Tibial nerve (tissue), 4 donors: ENCODE results near the gene DRAXIN. TPM values are rescaled to one million over a fixed set of nuclear protein-coding genes. Genes with fewer than 3 reads are reported as not detected.

Source experiments
- DNase-seq, 2 donors: peaks; one replicate each; pipeline ENCODE4 v3.0.0-alpha.2; 2019; ENCODE audit warnings: low spot score in 2 of 2
- H3K27ac ChIP-seq, 4 donors: fragments of 200-600 bp; sonication (generic) in 3 of 4; one replicate each; pipeline ENCODE4 v1.5.1; 2017 to 2019; ENCODE audit warnings: mild to moderate bottlenecking in 1 of 4
- H3K27me3 ChIP-seq, 2 donors: fragments of 200-600 bp; sonication (generic) in 1 of 2; one replicate each; pipeline versions ENCODE4 v1.5.1 to v1.6.0; 2017 to 2019
- H3K36me3 ChIP-seq, 3 donors: fragments of 200-600 bp; sonication (generic); one replicate each; pipeline ENCODE4 v1.5.1; 2018 to 2019
- H3K4me1 ChIP-seq, 4 donors: fragments of 200-600 bp; sonication (generic) in 3 of 4; one replicate each; pipeline ENCODE4 v1.5.1; 2017 to 2019
- H3K4me3 ChIP-seq, 4 donors: fragments of 200-600 bp; sonication (generic) in 3 of 4; one replicate each; pipeline ENCODE4 v1.5.1; 2017 to 2019; ENCODE audit warnings: mild to moderate bottlenecking in 1 of 4, moderate library complexity in 1 of 4
- H3K9me3 ChIP-seq, 4 donors: fragments of 200-600 bp; sonication (generic) in 3 of 4; one replicate each; pipeline ENCODE4 v1.5.1; 2017 to 2019
- CTCF ChIP-seq, 5 experiments: fragments of 200-600 bp in 3 of 5; fragments of 450-650 bp in 2 of 5; sonication (generic) in 3 of 5; IDR thresholded peaks; one replicate each; pipeline ENCODE4 v1.5.1; 2016 to 2019; ENCODE audit warnings: antibody characterized with exemption in 5 of 5, mild to moderate bottlenecking in 3 of 5, moderate library complexity in 2 of 5
- EP300 ChIP-seq, 2 donors: sonication (generic); formaldehyde crosslinking; IDR thresholded peaks; one replicate each; pipeline ENCODE4 v1.6.1; 2017; ENCODE audit warnings: antibody characterized with exemption in 2 of 2, mild to moderate bottlenecking in 1 of 2
- POLR2A ChIP-seq, 2 donors: fragments of 450-650 bp; IDR thresholded peaks; one replicate each; pipeline ENCODE4 v1.6.1; 2017; ENCODE audit warnings: antibody characterized with exemption in 2 of 2, mild to moderate bottlenecking in 2 of 2, moderate library complexity in 2 of 2
- WGBS, 2 donors: methylation state at CpG; one replicate each; pipeline ENCODE4 v1.1.5; 2018; 5-methylcytosine and 5-hydroxymethylcytosine counted together
- total RNA-seq, 4 donors: library from RNA; depleted of rRNA; stranded (reverse); fragments of >200 nt; gene quantifications; one replicate each; pipeline ENCODE4 v1.1.0, GENCODE V29; 2016

DRAXIN gene
- total RNA-seq, 4 donors from 2014 or later, result under 0.01 to 1.2 (median 0.20) TPM; not detected in 1

- Histone ChIP-seq H3K27ac (peak overlapping the region in 1 of 4 donors; percentile 10), H3K4me1 (peaks cover 0 to 57% (median 15%) of the 10 kb centered on the region in 4 donors), H3K36me3 (peaks cover 0 to 16% (median 0%) of the 10 kb centered on the region in 3 donors), H3K4me3 (no peak overlapping the region), H3K9me3 (no peaks in the 10 kb centered on the region), H3K27me3 (no peaks in the 10 kb centered on the region)
- WGBS, 2 donors, result 56 to 61% methylated on average over 15 of the region's 15 CpGs
- TF ChIP-seq EP300 (IDR thresholded peaks at IDR 0.05) (no peak), POLR2A (IDR thresholded peaks at IDR 0.05) (no peak), CTCF (IDR thresholded peaks at IDR 0.05) (no peak)
- DNase-seq, result no peak
These were observed 49.0 kb downstream of the DRAXIN start for GRCh38 chr1:11740258-11741192.

GRCh38 chr1:11741482-11741881 is 50.0 kb downstream of the DRAXIN start:
- Histone ChIP-seq H3K4me1 (peaks cover 0 to 52% (median 14%) of the 10 kb centered on the region in 4 donors), H3K4me3 (no peak overlapping the region), H3K27me3 (no peaks in the 10 kb centered on the region), H3K36me3 (peaks cover 0 to 25% (median 0%) of the 10 kb centered on the region in 3 donors), H3K9me3 (no peaks in the 10 kb centered on the region), H3K27ac (no peak overlapping the region)
- WGBS, 2 donors, result 85 to 89% methylated on average over 4 of the region's 4 CpGs
- TF ChIP-seq CTCF (IDR thresholded peaks at IDR 0.05) (no peak), POLR2A (IDR thresholded peaks at IDR 0.05) (no peak), EP300 (IDR thresholded peaks at IDR 0.05) (no peak)
- no peak for DNase-seq

GRCh38 chr1:11741919-11742558 is 50.5 kb downstream of the DRAXIN start:
- H3K27me3 ChIP-seq, result no peaks in the 10 kb centered on the region
- TF ChIP-seq POLR2A (IDR thresholded peaks at IDR 0.05) (no peak), CTCF (IDR thresholded peaks at IDR 0.05) (no peak), EP300 (IDR thresholded peaks at IDR 0.05) (no peak)
- WGBS, 2 donors, result 80 to 85% methylated on average over 5 of the region's 5 CpGs

GRCh38 chr1:11744287-11744686 is 52.8 kb downstream of the DRAXIN start:
- H3K36me3 ChIP-seq, result peaks cover 0 to 53% (median 8%) of the 10 kb centered on the region in 3 donors
- H3K9me3 ChIP-seq, result no peaks in the 10 kb centered on the region
- TF ChIP-seq CTCF (IDR thresholded peaks at IDR 0.05) (no peak), POLR2A (IDR thresholded peaks at IDR 0.05) (no peak), EP300 (IDR thresholded peaks at IDR 0.05) (no peak)
- H3K4me3 ChIP-seq, result no peak overlapping the region
- no peak for DNase-seq
- no peak overlapping the region for H3K27ac ChIP-seq
- peaks cover 0 to 24% (median 0%) of the 10 kb centered on the region in 4 donors for H3K4me1 ChIP-seq
- no peaks in the 10 kb centered on the region for H3K27me3 ChIP-seq
- 77 to 78% methylated on average over 9 of the region's 9 CpGs for WGBS, 2 donors

More at GRCh38 chr1:11741919-11742558, 50.5 kb downstream of the DRAXIN start:
- H3K4me3 ChIP-seq, result no peak overlapping the region
- DNase-seq, result no peak
- H3K27ac ChIP-seq, result no peak overlapping the region
- H3K36me3 ChIP-seq, result peaks cover 0 to 31% (median 0%) of the 10 kb centered on the region in 3 donors
- H3K9me3 ChIP-seq, result no peaks in the 10 kb centered on the region
- H3K4me1 ChIP-seq, result peaks cover 0 to 46% (median 10%) of the 10 kb centered on the region in 4 donors
